C4-2B (cell line): Measurements from ENCODE around the gene DYNLT2.

Experiments
- CTCF ChIP-seq: fragments of 450-650 bp; conservative IDR thresholded peaks from 2 replicates; pipeline ENCODE4 v1.5.1; 2017; ENCODE audit warnings: mild to moderate bottlenecking
- ZFX ChIP-seq: fragments of 450-650 bp; IDR thresholded peaks from 2 replicates; pipeline ENCODE4 v1.6.1; 2017

DNA sequence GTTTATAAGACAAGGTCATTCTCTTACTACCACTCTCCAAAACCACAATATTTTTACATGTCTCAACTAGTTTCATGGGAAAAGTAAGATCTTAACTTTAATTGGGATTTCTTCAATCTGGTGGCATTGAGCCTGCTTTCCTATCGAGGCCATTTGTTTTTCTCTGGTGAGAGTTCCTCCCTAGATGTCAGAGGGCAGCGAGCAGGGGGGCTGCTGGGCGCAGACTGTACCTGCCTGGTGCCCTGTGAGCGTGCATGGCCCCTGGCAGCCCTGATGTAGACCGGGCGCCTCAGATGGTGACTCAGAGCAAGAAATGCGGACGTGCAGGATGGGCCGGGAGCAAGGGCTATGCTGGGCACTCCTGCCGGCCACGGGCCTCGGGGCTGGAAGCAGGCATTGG, 27.3 kb upstream of the DYNLT2 start:
- TF ChIP-seq CTCF (no peak), ZFX (no peak)
